HG03442 (cell line): ENCODE measurements around the gene NKAIN4.

ENCODE experiments used
- ATAC-seq: cut with Tn5 transposase; IDR thresholded peaks from one replicate; pipeline ENCODE4 v1.9.1; 2021; ENCODE audit warnings: mild to moderate bottlenecking, moderate library complexity; ENCODE audit not compliant: unreplicated experiment

The NKAIN4 gene

DNA sequence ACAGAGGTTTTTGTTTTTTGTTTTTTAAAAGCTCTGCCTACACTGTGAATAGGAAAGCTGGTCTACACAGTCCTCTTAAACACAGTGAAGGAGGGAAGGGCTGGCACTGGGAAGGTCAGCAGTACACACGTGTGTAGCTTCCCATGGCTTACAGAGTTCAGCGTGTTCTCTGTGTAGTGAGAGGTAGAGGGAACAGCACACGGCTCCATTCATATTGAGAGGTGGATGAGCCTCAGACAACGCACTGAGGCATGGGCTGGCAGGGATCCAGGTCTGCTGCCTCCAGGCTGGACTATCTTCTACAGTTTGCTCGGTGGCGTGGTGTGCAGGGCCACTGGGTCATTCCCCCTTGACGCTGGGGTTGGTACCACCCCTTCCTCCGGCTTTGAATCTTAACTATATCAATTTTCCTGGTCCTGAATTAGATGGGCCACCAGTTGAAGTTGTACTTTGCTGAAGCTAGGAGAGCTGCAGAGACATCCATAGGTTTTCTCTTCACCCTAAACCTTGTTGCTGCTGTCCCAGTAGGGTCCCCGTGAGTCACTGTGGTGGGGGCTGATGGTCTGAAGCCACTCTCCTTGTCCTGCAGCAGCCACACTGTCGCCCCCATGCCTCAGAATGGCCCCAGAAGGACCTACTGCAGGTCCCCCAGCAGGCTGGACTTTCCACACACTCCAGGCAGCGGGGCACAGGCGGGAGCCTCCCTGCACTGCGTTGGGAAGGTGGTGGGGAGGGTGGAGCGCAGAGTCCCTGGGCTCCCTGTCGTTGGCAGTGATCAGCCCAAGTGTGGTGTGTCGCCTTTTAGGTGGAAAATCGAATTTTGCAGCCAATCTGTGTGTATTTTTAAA lies 20.3 kb upstream of the NKAIN4 start:
- ATAC-seq, result no peak

DNA sequence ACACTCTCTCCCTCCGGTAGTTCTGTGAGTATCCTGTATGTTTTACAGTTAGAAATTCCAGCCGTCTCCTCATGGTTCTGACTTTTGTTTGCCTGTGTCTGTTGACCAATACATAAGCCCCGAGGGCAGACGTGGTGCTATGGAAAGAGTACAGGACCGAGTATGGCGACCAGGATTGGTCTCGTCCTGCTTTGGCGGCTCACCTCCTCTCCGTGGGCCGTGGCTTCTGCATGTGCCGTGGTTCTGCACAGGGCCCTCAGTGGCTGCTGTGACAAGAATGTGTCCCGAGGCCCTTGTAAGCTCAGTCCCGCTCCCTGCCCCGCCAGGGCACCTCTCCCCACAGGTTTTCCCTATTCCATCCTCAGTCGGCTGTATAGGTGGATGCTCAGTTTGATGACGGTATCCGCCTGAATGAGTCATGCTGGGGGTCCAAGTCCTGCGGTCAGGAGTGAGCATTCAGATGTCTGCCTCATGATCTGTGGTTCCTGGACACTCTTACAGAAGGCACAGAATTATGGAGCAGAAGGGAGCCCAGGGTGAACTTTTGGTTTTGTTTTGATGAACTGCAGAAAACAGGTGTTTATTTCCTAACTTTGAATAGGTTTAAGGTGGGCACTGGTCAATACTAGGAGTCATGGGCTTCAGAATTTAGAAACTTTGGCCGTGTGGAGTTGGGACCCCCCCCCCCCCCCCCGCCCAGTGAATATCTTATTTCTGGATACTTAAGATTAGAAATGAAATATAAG lies 19.5 kb upstream of the NKAIN4 start:
- no peak for ATAC-seq

DNA sequence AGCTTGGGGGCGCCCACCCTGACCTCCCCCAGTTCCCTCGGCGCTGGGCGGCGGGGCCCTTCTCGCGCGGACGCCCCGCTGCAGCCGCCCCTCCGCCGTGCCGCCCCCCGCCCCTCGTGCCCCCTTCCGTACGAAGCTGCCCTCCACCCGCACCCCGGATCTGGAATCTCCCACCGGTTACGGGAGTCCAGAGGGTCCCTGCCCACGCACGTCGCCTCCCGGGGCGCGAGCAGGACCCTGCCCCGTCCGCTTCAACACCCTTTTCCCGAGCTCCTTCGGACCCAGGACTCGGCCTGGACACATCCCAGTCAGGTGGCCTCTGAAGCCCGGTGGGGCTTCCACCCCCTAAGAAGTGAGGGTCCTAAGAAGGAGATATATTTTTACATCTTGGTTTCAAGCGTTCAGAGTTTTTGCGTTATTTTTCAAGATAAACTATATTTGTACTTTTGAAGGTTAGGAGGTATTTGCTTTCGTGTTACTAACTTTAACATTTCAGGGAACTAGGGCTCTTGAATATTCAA lies 18.9 kb upstream of the NKAIN4 start:
- no peak for ATAC-seq

DNA sequence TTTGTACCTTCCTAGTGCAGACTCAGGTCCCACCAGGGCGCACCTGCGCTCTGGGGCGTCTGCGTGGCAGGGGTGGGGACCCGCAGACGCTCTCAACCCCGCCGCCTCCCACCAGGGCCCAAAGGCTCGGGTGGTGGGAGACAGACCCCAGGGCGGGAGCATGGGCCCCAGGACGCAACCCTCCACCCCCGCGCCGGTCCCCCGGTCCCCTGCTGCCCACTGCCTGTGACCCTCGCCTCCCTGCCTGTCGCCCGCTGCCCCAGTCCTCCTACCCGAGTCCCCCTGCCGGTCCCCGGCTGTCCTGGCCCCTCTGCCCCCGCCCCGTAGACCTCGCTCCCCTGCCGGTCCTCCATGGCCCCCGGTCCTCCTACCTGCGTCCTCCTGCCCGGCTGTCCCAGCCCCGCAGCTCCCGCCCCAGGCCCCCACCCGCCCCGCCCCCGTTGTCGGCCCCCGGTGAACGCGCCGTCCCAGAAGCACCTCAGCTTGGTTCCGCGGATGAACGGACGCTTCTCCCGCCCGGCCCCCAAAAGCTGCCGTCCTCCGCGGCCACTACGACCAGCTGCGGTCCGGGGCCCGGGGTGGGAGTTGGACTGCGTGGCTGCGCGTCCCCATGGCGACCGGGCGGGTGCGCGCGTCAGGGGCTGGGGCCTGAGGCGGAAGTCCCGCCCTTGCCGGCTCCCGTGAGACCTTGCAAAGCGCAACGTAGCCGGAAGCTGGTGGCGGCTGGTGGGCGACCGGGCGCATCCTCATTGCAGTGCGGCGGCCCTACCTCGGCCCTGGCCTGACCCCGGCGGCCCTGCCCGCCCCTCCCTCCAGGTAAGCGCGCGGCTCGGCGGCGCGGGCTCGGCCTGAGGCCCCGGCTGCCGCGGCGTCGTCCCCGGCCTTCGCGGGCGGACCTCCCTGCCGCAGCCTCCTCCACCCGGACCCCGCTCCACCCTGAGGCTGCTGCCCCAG lies 18.1 kb upstream of the NKAIN4 start, which contains the start of gene ARFGAP1:
TSS of gene ARFGAP1 (plus strand) at position 709 of the 954 bp plus-strand sequence. CDS start 2,768 bp downstream, outside the sequence.
- ATAC-seq, result peak; percentile 71

DNA sequence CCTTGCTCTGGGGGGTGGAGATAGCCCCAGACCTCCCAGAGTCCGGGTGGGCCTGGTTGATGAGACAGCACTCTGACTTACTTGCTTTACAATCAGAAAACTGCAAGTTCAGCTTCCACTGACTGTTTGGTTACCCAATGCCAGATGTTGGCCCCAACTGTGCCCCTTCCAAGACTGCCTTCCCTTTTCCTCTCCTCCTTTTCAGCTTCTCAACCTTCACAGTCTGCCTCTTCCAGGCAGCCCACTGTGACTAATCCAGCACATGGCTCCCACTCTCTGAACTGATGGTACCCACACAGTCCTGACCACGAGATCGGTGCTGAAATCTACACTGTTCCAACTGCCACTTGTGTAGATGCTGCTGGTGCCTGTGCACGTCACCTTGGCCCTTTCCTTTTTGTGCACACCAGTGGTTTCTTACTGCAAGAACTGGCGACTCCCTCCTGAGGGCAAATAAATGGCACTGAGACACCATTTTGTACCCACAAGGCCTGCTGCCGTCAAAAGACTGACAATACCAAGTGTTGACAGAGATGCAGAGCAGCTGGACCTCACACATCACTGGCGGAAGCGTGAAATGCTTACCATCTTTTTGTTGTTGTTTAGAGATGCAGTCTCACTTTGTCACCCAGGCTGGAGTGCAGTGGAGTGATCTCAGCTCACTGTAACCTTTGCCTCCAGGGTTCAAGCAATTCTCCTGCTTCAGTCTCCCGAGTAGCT lies 16.5 kb upstream of the NKAIN4 start:
- ATAC-seq, result no peak

DNA sequence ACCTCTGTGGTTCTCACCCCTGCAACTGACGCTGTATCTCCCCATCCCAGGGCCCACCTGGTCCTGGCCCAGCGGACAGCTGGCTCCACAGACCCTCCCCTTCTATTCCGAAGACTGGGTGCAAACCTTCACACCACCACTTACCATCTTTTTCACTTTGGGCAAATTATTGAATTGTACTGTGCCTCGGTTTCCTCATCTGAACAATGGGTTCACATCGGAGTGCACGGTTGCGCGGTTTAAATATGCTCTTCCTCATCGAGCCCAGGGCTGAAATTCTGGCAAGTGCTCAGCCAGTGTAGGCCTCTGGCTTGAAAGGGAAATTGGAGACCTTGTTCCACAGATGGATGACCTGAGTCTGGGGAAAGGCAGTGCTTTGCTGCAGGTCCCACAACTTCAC lies 15.5 kb upstream of the NKAIN4 start:
- no peak for ATAC-seq

DNA sequence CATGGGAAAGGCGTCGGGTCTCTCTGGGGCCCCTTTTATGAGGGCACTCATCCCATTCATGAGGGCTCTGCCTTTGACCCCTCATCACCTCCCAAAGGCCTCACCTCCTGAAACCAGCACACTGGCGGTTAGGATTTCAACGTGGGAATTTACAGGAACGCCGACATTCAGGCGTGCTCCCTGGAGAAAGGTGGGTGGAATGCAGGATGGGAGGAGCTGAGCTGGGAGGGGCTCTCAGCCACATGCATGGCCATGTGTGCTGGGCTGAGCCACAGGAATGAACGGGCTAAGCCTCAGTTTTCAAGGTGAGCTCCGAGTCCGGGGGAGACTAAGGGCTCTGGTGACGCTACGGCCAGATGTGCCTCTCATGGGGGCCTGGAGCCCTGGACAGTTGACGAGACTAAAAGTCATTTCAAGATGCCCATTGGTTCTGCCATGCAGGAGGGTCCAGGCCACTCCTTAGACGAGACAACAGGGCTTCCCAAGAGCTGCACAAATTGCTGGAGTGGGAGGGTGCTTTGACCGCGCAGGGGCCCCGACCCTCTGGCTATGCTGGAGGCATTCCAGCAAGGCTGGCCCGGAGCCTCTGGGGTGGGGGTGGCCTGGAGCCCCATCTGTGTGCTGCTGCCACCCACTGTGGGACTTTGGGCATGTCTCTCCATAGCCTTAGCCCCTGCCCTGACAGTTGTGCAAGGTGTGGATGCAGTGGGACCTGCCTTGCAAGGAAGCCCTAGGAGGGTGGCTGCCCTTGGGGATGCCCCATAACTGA lies 14.6 kb upstream of the NKAIN4 start:
- ATAC-seq, result no peak

DNA sequence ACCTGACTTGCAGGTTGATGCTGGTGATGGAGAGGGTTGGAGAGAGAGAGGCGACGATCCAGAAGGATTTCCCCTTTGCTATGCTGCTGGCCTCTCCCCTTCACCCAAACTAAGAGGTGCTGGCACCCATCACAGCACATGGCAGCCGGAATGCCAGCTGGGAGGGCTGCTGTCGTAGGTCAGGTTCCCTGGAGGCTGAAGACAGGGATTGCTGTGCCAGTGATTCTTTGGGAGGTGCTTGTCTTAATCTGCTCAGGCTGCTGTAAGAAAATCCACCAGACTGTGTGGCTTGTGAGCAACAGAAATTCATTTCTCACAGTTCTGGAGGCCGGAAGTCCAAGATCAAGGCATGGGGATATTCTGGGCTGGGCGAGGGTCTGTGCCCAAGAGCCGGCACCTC lies 14.0 kb upstream of the NKAIN4 start:
- no peak for ATAC-seq

DNA sequence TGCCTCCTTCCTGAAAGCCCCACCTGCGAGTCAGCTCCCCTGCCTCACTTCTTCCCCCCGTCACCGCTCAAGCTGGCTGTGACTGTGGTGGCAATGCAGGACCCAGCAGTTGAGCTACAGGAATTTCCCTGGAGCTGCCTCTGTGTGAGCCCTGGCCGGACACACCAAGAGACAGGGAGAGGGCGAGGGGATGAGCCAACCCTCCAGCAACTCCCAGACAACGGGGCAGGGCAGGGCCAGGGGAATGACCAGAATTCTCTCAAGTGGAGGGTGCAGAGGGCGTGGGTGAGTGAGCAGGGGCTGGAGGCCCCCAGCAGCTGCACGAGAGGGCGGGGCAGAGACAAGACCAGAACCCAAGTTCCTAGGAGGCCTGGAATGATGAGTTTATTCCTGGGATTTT lies 13.4 kb upstream of the NKAIN4 start:
- no peak for ATAC-seq

DNA sequence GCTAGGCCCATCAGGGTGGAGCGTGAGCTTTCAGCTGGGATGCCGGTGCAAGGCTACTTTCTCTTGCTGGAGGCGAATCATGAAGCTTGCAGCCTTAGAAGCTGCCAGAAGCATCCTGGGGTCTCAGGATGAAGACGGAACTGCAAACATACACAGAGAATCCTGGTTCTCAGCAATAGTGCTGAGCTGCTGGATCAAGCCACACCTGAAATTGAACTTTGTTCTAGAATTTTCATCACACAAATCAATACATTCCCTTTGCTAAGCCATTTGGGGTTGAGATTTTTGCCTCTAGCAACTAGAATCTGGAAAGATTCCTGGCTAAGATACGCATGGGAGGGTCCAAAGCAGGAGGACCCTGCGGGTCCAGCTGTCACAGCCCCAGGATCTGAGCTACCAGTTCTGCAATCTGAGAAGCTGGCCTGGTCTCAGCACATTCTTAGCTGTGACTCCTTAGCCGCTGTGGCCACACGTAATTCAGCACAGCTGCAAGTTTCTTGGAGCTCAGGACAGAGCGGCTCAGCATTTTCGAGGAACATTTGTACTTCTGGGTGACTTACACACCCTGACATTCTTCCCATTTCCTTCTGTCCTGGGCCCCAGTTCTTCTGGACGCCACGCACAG lies 11.7 kb upstream of the NKAIN4 start:
- ATAC-seq, result no peak

DNA sequence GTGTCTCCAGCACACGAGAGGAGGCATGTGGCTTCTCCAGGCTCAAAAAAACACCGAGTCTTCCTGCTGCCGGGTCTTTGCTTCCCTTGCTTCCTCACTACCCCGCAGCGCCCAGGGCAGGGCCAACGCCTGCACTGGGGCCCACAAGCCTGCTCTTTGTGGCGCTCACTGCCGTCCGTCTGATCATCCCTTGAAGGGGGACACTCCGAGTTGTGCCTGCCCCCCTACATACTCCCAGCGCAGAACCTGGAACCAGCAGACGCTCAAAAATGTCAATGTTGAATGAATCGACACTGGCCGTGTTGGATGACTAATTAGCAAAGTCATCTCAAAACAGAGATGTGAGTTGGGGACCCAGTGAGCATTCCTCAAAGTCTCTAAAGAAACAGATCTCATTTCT lies 10.3 kb upstream of the NKAIN4 start:
- no peak for ATAC-seq

DNA sequence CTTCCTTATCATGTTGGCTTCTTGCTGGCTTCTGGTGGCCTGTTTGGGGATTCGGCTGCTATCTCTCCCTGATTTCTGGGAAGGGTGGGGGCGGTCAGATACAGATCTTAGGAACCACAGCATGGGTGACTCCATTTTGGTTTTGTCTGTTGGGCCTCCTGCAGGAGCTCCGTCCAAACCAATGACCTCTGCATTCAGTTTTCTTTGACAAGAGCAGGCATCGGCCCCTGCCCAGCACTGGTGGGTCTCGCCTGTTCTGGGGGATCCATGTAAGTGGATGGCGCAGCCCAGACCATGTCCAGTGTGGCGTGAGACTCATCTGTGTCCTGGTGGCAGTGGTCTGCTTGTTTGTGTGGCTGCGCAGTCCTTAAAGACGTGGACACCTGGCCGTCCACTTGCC lies 9.7 kb upstream of the NKAIN4 start:
- no peak for ATAC-seq

DNA sequence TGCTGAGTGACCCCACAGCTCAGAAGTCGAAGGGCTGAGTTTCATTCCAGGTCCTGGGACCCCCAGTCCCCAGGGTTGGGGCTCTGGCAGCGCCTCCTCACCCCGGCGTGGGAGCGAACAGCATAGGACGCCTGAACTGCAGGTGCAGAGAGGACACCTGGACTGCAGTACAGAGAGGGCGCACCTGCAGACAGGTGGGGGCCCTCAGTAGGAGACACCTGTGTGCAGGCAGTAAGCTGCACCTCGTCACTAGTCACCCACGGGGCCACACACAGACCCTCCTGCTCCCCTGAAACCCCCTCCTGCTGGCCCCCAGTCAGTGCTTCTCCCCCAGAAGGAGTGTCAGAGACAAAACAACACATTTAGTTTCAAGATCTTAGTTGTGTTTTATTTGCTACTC lies 8.6 kb upstream of the NKAIN4 start:
- ATAC-seq, result no peak

DNA sequence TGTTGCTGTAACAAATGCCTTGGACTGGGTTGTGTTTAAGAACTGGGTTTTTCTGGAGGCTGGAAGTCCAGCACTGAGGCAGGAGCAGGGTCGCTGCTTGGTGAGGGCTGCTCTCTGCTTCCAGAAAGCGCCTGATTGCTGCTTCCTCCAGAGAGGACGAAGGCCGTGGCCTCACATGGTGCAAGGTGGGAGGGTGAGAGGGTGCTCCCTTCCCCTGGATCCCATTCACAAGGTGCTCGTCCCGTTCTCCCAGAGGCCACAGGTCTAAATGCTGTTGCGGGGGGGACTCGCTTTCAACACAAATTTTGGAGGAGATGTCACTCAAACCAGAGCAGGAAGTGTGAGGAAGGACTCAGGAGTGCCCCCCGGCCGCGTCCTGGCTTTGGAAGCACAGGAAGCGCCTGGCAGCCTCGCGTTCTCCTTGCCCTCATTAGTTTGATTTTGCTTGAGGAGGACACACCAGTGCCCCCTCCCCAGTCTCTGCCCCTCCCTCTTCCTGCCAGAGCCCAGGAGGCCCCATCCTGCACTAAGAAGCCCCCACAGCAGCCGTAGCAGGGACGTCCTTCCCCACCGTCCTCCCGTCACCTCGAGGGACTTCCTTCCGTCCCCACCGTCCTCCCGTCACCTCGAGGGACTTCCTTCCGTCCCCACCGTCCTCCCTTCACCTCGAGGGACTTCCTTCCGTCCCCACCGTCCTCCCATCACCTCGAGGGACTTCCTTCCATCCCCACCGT lies 7.7 kb upstream of the NKAIN4 start:
- no peak for ATAC-seq

DNA sequence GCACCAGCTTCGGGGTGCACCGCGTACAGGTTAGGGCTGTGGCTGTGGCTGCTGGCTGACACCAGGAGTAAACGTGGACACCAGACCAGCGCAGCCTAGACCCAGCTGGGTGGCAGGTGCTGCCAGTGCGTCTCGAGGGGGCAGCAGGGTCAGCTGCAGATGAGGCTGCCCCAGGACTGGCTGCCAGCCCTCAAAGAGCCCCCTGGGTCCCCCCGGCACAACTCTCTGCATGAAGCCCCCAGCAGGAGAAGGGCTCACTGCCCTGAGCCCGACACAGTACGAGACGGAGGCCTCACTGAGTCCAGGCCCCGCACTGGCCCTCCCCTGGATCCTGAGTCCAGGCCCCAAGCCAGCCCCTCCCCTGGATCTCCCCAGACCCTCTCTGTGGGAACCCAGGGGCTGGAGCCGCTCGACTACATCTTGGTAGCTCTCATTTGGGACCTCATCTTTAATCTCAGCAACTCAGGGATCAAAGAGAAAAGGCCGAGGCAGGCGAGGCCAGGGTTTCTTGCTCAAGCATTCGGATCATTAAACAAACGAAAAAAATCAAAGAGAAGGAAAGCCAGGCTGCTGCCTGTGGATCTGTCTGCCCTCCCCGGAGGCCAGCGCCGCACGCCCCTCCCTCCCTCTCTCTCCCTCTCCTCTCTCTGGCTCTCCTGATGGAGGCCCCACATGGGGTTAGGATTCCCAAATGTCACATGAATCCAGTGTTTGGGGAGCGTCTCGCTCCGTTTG lies 7.0 kb upstream of the NKAIN4 start:
- ATAC-seq, result no peak

DNA sequence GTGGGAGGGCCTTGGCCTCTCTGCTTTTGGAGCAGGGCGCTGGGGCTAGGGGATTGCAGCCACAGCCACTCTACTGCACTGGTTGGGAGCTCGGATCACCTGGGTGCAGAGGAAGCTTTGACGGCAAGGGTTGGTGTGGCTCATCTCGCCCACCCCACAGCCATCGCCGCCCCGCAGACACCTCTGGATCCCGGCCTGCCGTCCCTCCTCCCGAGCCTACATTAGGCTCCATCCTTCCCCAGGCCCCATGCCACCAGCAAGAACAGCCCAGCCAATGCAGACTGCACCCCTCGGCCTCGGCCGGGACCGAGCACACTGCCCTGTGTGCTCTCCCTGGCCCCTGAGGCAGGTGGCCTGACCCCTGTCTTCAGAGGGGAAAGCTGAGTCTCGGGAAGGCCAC lies 6.3 kb upstream of the NKAIN4 start:
- ATAC-seq, result no peak

DNA sequence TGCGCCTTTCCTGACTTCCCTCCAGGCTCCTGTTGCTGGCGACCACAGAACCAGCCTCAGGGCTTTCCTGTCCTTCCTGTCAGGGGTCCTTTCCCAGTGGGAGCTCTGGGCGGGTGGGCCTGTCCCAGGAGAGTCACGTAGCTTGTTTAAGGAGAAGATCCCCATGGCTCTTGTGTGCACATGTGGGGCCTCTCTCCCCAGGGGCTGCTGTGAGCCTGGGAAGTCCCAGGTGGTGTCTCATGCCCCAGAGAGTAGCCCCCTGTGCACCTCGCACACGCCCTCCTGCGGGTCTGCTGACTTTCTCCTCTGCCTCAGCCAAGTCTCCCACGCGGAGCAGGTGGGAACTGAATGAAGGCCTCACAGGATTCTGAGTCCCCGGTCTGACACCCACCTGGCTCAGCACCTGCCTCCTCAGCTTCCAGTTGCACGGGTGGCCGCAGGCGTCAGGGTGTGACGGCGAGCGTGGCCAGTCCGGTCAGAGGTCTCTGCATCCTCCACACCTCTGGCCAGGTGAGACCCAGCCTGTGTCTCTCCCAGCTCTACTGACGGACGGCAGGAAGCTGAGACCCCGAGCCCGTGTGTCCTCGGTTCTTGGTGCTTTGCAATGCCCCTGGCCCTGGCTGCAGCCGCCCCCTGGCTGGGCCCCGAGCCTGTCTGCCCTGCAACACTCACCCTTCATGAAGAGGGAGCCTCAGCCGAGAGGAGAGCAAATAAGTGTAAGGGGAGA lies 5.6 kb upstream of the NKAIN4 start:
- no peak for ATAC-seq
